Stimulated activated CD8-positive, alpha-beta memory T cell treated with anti-CD3 and anti-CD28 coated beads, Interleukin-7, amount 100 ng/mL, for 24 hours (primary cell): Measurements from ENCODE around the gene SLC34A1.
"Not testable (repeated sequence)": the region's sequence is repeated elsewhere in the genome, so short reads cannot be mapped to it uniquely, and the experiment has no call there.

Experiments
- DNase-seq: peaks from one replicate; pipeline ENCODE4 v3.0.0-alpha.2; 2020; ENCODE audit warnings: low read depth

Gene SLC34A1

DNA sequence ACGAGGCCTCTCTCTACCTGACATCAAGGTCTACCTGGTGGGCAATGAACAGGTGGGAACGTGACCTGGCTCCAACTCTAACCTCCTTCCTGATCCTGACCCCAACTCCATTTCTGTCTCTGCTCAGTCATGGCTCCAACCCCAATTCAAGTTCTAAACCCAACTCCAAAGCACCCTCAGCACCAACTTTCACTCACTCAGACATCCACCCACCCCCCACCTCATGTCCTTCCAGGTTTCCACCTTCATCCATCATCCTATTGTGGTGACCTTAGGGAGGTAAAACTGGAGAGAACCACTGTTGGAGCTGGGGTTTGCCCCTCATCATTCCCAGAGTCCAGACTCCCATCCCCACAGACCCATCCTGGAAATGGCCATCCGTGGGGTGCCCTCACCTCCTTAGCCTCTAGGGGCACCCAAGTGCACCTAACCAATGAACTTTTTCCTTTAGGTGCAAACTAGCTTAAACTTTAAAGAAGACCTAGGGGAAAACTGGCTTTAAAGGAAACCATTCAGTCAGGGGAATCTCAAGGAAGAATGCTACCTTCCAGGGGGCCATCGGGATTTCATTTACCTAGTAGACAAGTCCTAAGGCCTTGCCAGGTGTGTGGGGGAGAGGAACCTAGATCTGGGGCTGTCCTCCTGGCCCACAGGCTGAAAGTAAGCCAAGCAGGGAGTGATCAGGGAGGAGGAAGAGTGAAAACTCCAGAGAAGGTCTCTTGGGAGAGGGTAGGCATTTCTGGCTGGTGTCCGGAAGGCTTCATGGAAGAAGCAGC, 15.2 kb upstream of the SLC34A1 start:
- DNase-seq: no peak

DNA sequence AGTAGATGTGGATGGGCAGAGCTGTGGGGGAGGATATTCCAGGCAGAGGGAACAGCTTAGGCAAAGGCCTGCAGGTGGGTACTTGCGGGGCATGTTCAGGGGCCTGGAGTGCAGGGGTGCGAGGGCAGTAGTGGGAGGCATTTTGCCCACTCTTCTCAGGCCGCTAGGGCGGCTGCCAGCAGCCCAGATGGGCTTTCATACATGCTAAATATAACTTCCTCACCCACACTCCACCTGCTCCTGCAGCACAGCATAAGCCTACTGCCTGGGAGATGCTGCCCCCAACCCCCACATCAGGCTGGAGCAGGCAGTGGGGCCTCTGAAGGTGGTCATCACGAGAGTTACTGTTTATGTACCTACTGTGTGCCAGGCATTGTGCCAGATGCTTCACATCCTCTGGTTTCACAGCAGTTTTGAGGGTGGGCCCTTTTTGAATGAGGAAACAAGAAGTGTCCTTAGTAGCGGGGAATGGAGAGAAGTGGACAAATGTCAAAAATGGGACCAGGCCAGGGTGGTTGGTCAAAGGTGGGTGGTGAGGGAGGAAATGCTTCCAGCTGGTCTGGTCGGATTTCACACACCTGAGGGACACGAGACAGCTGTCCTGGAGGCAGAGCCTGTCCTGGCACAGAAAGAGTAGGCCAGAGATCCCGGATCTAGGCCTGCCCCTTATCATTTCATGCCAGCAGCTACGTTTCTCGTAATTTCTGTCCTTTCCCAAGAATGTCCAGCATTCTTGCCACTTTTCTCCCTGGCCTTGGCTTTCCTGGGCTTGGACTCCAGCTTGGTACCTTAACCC, 14.4 kb upstream of the SLC34A1 start:
- no peak for DNase-seq

DNA sequence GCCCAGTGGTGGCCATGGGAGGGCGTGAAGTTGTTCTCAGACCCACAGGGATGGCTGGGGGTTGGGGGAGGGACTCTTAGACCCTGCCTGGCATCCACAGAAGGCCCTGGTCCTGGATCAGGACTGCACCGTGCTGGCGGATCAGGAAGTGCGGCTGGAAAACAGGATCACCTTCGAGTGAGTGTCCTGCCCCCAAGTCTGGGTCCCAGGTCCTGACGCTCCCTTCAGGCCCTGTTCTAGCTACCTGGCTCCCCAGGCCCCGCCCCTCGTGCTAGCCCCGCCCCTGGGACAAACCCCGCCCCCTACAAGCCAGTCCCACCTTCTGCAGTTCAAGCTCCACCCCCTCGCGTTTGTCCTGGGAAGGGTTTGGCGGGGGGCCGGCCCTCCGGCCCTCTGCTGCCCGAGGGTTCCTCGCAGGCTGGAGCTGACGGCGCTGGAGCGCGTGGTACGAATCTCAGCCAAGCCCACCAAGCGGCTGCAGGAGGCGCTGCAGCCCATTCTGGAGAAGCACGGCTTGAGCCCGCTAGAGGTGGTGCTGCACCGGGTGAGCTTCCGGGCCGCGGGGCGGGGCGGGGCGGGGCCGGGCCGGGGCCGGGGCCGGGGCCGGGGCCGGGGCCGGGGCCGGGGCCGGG, 13.6 kb upstream of the SLC34A1 start:
- DNase-seq: peak; percentile 34

DNA sequence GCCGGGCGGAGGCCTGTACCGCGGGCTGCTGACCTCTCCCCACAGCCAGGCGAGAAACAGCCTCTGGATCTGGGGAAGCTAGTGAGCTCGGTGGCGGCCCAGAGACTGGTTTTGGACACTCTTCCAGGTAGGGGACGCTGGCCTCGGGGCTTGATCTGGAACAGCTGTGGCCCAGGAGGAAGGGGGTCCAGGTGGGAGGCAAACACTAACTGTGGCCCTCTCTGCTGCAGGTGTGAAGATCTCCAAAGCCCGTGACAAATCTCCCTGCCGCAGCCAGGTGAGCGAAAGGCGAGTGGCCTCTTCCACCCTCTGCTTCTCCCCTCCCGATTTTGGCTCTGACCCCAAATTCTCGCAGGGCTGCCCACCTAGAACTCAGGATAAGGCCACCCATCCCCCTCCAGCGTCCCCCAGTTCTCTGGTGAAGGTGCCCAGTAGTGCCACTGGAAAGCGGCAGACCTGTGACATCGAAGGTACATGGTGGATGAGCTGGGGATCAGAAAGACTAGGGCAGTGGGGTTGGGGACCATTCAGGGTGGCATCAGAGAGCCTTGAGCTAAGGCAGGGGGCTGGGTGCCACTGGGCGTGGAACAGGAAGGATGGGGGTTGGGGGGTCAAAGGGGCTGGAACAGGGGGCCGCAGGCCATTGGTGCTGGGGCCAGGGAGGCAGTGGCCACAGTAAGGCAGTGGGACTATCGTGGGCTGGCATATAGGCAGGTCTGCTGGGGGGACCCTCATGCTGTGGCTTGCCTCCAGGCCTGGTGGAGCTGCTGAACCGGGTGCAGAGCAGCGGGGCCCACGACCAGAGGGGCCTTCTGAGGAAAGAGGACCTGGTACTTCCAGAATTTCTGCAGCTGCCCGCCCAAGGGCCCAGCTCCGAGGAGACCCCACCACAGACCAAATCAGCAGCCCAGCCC, 12.9 kb upstream of the SLC34A1 start:
- DNase-seq: no peak

DNA sequence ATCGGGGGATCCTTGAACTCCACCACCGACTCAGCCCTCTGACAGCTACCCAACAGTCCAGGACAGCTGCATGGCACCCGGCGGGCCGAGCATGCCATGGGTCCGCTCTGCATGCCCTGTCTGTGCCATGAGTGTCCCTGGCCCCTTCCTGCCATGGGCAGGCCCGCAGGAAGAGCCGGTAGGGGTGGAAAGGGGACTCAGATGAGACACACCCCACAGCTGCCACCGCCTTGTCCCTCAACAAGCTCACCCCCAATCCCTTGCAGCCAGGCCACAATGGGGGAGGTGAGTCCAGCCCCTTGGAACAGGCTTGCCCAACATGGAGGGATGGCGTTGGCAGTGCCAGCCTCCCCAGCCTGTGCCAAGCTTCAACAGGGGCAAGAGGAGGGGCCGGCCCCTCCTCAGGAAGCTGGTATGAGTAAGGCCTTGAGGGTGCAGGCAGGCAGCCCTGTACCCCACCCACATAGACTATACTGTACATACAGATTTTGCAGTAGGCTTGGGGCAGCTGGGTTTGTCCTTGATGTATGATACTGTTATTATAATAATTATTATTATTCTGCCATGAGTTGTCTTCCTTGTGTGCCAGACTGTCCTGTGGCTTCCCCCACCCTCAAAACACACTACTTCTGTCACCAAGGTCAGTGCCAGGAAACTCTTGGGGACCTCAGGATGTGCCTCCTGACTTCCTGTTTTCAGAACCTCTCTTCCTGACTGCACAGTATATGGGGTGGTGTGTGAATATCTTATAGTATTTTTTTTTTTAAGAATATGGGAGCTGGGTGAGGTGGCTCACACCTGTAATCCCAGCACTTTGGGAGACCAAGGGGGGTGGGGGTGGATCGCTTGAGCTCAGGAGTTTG, 12.0 kb upstream of the SLC34A1 start:
- no peak for DNase-seq

DNA sequence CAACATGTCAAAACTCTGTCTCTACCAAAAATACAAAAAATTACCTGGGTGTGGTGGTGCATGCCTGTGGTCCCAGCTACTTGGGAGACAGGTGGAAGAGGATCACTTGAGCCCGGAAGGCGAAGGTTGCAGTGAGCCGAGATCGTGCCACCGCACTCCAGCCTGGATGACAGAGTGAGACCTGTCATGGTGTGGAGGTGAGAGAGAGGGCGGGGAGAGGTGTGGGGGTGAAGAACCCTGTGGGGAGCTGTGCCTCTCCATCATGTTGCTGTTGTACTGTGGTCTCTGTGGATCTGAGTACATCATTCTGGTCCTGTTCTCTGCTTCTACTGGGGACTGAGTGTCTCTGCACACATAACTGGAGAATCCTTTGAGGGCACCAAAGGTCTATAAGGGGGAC, 11.3 kb upstream of the SLC34A1 start:
- DNase-seq: no peak

DNA sequence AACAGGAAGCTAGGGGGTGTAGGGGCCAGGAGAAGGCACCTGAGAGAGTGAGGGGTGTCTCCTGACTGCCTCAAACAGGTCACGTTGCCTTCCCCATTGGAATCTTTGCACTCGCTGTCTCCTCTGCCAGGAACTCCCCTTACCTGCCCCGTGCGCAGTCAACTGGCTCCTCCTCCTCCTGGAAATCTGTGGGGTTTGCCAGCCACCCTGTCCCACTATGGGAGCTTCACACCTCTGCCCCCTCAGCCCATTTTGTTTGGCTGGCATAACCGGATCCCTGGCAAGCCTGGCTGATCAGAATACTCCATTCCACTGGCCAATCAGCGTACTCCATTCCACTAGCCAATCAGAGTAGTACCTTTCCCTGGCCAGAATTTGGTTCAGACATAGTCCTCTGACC, 10.4 kb upstream of the SLC34A1 start:
- no peak for DNase-seq

DNA sequence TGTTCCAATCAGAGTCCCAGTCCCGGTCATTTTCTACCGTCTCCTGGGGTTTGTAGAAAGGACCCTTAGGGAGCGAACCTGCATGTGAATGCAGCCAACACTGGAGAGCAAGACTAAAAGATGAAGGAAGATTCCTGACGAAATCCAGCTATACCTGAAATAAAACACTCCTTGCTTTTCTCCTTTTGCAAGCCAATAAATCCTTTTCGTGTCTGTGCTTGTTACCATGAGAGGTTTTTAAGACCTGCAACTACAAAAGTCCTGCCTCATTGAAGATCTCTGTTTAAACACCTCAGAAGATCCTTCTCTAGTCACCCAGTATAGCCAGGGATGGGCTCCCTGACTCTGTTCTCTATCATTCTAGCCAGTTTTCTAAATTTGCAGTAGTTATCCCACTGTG, 10.0 kb upstream of the SLC34A1 start:
- no peak for DNase-seq

DNA sequence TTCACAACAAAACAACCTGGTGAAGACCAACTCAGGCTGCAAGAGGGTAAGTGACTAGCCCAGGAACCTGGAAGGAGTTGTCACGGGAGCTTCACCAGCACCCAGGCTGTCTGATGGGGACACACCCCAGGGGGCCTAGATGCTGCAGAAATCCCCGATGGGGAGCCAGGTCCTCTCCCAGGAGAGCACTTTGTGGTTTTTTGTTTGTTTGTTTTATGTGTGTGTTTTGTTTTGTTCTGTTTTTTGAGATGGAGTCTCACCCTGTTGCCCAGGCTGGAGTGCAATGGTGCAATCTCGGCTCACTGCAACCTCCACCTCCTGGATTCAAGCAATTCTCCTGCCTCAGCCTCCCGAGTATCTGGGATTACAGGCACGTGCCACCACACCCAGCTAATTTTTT, 8.7 kb upstream of the SLC34A1 start:
- not testable (repeated sequence) for DNase-seq

DNA sequence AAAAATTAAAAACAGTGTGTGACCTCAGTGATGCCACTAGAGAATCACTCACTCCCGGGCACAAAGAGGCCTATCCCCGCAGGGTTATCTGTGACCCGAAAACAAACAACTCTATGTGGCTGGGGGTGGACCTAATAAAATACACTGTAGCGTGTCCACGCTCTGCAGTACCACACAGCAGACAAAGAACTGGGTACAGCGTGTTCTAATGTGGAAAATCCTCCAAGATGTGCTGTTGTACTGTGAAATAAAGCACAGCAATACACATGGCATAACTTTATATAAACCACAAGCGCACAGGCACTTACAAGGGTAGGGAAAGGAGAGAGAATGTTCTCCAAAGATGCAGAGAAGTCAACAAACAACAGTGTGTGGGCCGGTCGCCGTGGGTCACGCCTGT, 8.1 kb upstream of the SLC34A1 start:
- no peak for DNase-seq

DNA sequence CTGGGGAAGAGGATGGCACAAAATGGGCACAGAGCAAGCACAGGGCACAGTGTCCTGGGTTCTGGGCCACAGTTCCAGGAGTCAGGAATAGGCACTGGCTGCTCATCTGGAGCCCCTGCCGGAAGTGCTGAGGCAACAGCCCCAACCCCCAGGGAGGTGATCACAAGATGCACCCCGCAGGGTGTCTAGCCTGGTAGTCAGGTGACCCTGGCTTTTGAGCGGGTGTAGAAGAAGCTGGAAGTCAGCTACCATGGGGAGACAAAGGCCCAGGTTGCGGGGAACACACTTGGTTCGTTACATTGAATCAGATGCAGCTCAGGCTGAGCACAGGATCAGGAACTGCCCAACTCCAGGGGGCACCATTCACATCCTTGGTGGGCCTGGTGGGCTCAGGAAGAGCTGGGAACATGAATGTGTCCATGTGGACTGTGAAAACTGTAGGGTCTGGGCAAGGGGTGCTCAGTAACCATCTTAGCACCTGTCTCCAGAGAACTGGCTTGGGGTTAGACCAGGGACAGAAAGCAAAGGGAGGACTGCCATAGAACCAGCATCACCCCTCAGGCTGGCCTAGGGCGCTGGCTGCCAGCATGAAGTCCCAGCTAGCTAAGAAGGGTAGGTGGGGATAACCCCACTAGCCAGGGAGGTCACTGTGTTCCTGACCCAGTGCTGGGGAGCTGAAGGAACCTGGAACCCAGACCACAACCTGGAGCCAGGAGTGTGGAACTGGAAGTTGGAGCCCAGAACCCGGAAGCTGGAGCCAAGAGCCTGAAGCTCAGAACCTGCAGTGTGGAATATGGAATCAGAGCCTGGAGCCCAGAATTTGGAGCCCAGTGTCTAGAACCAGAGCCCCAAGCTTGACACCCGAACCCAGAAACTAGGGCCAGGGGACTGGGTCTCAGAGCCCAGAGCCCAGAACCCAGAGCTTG, 6.1 kb upstream of the SLC34A1 start:
- no peak for DNase-seq

DNA sequence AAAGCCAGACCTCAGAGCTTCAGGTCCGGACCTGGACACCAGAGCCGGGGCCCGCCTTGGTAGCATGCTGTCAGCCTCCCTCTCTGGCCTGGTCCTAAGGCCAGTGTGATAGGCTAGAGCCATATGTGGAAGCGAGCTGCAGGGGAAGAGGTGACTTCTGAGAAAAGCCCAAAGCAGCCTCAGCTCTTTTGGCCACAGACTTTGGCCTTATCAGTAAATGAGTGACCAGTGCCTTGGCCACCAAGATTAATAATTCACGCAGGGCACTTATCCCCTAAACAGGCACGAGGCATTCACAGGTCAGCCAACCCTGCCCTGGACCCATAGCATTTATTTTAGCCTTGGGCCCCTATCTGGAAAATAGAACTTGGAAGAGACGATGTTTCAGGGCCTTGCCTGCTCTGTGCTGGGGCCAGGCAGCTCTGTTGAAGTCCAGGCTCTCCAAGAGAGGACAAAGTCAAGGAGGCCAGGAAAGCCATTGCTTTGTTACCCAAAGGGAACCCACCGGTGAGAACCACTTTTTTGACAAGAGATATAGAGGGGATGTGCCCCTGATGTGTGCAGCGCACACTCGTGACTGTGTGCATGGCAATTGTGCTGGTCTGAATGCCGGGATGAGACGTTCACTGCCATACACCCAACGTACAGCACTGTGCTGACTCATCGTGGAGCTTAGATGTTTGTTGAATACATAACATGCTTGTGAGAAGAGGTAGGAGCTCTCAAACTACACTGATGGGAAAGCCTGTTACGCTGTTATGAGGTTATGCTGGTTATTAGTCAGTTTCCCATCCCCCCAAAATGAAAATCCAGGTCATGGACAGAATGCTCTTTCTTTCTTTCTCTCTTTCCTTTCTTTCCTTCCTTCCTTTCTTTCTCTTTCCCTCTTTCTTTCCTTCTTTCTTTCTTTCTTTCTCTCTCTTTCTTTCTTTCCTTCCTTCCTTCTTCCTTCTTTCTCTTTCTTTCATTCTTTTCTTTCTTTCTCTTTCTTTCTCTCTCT, 5.0 kb upstream of the SLC34A1 start:
- DNase-seq: no peak

DNA sequence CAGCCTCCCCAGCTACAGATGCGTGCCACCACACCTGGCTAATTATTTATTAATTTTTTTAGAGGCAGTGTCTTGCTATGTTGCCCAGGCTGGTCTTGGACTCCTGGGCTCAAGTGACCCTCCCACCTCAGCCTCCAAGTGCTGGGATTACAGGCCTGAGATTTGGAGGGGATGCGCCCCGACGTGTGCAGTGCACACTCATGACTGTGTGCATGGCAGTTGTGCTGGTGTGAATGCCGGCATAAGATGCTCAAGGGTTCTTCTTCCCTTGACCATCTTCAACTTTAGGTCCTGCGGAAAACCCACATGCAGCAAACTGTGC, 3.5 kb upstream of the SLC34A1 start:
- no peak for DNase-seq

DNA sequence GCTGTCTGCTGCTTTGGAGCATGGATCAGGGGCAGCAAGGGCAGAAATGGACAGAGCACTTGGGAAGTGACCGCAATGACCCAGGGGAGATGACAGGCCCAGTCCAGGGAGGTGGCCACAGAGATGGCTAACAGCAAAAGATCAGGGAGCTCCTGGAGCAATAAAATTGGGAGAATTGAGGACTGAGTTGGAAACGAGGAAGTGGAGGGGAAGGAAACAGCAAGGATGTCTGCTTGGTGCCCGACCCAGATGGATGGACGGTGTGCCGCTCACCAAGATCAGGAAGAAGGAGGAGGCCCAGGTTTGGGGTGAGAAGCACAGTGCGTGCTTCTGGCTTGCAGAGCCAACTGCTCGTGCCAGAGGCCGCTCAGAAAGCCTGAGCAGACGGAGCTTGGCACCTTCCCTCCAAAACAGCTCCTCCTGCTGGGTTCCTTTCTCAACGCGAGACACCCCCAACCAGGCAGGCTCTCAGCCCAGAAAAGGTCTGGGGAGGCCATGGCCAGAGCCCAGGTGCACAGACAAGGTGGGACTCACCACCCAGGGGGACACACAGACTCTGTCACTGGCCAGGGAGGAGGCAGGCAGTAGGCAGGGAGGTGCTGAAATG, 1.7 kb upstream of the SLC34A1 start:
- no peak for DNase-seq

DNA sequence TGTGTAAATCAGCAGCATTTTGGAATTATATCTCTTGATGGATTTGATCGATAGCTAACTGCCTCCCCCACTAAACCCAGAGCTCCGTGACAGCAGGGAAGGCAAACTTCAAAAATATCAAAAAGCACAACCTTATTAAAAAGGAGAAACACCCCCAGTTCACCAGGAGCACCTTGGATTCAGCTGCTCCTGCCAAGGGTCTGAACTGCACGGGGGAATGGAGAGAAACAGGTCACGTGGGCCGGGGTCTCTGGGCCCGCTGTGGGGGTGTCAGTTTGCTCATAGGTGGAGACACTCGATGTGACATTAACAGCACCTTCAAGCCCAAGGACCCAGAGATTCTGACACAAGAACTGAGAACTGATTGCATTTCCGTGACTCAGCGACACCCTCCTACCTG, 1.1 kb upstream of the SLC34A1 start:
- DNase-seq: no peak

DNA sequence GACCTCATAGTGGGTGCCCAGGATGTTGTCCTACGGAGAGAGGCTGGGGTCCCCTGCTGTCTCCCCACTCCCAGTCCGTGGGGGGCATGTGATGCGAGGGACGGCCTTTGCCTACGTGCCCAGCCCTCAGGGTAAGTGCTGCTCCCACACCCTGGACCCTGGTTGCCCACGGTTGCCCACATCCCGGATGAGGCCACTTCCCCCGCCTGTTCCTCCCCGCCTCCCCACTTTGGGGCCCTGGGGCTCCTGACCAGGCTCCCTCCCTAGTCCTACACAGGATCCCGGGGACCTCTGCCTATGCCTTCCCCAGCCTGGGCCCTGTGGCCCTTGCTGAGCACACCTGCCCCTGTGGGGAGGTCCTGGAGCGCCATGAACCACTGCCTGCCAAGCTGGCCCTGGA, 1.5 kb downstream of the SLC34A1 start:
- no peak for DNase-seq

DNA sequence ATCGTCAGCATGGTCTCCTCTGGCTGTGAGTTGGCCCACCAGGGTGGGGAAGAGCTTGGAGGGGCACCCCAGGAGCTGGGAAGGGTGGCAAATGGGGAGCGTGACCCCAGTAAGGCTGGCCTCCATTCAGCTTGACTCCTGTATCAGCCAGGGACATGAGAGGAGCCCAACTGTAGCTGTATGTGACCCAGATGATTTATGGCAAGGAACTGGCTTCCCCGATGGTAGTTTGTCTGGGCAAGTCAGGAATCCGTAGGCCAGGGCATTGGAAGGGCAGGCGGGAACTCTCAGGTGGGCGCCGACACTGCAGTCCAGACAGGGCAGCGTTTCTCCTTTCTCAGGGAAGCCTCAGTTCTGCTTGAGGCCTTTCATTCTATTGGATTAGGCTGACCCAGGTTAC, 2.3 kb downstream of the SLC34A1 start:
- no peak for DNase-seq

DNA sequence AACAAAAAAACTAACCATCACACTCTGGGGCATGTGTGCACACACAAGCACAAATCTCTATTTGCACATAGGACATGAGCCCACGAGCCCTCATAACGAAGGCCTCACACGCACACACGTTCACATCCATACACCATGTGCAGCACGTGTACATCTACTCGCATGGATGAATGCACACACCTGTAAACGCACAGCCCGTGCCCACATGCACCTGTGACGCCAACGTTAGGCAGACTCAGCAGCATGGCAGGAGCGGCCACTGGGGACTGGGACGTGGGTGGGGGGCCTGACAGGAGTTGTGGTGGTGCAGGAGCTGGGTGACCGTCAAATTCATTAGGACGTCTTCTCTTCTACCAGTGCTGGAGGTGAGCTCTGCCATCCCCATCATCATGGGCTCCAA, 3.2 kb downstream of the SLC34A1 start:
- DNase-seq: no peak
